HepG2 (cell line): ENCODE results near the gene GNL1. TPM values are rescaled to one million over a fixed set of nuclear protein-coding genes. Genes with fewer than 3 reads are reported as not detected.

Experiments used
- AGO1 ChIP-seq: fragments of 200-400 bp; formaldehyde crosslinking; IDR thresholded peaks from 2 replicates; pipeline ENCODE4 v1.6.1; 2017; ENCODE audit warnings: mild to moderate bottlenecking, low read depth, low read length, moderate library complexity; ENCODE audit not compliant: poor library complexity, severe bottlenecking
- ARID3A ChIP-seq: IDR thresholded peaks from 2 replicates; pipeline ENCODE4 v1.6.1; 2012; ENCODE audit warnings: low read depth, low read length, improper control_type of control experiment
- RBM39 ChIP-seq: fragments of 200-400 bp; formaldehyde crosslinking; IDR thresholded peaks from one replicate; pipeline ENCODE4 v1.6.1; 2018; ENCODE audit warnings: antibody characterized with exemption, mild to moderate bottlenecking, low read depth, low read length; ENCODE audit not compliant: poor library complexity, severe bottlenecking
- SRSF4 ChIP-seq: fragments of 200-400 bp; formaldehyde crosslinking; IDR thresholded peaks from one replicate; pipeline ENCODE4 v1.6.1; 2018; ENCODE audit warnings: mild to moderate bottlenecking, low read depth, low read length, moderate library complexity; ENCODE audit not compliant: poor library complexity, severe bottlenecking
- ZFP91 ChIP-seq: sonication (generic); formaldehyde crosslinking; IDR thresholded peaks from 2 replicates; pipeline ENCODE4 v1.9.0; 2022; ENCODE audit warnings: missing genetic modification reagents, mild to moderate bottlenecking, borderline replicate concordance
- ZNF274 ChIP-seq: sonication (generic); formaldehyde crosslinking; IDR thresholded peaks from 2 replicates; pipeline ENCODE4 v1.5.1; 2020; ENCODE audit warnings: mild to moderate bottlenecking, missing genetic modification reagents
- ZNF367 ChIP-seq: sonication (generic); formaldehyde crosslinking; IDR thresholded peaks from 2 replicates; pipeline ENCODE4 v1.4.0; 2020; ENCODE audit warnings: missing genetic modification reagents, borderline replicate concordance
- ZNF687 ChIP-seq: sonication (generic); formaldehyde crosslinking; IDR thresholded peaks from 2 replicates; pipeline ENCODE4 v1.5.1; 2020; ENCODE audit warnings: mild to moderate bottlenecking, missing genetic modification reagents, moderate library complexity
- polyA plus RNA-seq, 8 experiments: library from polyadenylated mRNA; depleted of rRNA in 3 of 8; stranded (reverse) in 7 of 8; unstranded in 1 of 8; fragments of >200 nt; fragmentation: Illumina TruSeq in 4 of 8; extraction: Trizol in 4 of 8; gene quantifications; 2 replicates each; pipeline versions ENCODE4 v1.2.1 to v1.2.3, GENCODE V29; 2011 to 2016; ENCODE audit warnings: low read depth in 4 of 8, missing spikeins in 1 of 8, mixed read lengths in 1 of 8; ENCODE audit not compliant: insufficient read depth in 1 of 8
- total RNA-seq, 5 experiments: library from RNA; depleted of rRNA; stranded (reverse); fragments of >200 nt; fragmentation: Illumina TruSeq; extraction: Trizol; gene quantifications; 2 replicates each; pipeline ENCODE4 v1.2.3, GENCODE V29; 2016; ENCODE audit warnings: low read depth in 1 of 5
- TF ChIP-seq, protein P1 (sequence below): IDR thresholded peaks from 2 replicates; pipeline ENCODE4 v1.6.1; 2016; ENCODE audit warnings: low read depth, missing genetic modification reagents, missing compliant biosample characterization
- TF ChIP-seq, protein P2 (sequence below): sonication (generic); formaldehyde crosslinking; IDR thresholded peaks from 2 replicates; pipeline ENCODE4 v1.5.0; 2020; ENCODE audit warnings: mild to moderate bottlenecking, missing genetic modification reagents

Gene GNL1
- total and polyA plus RNA-seq, 2 of the 13 experiments (the other 11 are each of a cell fraction or from before 2014, with no cell fraction given): 35.0 to 55.6 TPM

DNA sequence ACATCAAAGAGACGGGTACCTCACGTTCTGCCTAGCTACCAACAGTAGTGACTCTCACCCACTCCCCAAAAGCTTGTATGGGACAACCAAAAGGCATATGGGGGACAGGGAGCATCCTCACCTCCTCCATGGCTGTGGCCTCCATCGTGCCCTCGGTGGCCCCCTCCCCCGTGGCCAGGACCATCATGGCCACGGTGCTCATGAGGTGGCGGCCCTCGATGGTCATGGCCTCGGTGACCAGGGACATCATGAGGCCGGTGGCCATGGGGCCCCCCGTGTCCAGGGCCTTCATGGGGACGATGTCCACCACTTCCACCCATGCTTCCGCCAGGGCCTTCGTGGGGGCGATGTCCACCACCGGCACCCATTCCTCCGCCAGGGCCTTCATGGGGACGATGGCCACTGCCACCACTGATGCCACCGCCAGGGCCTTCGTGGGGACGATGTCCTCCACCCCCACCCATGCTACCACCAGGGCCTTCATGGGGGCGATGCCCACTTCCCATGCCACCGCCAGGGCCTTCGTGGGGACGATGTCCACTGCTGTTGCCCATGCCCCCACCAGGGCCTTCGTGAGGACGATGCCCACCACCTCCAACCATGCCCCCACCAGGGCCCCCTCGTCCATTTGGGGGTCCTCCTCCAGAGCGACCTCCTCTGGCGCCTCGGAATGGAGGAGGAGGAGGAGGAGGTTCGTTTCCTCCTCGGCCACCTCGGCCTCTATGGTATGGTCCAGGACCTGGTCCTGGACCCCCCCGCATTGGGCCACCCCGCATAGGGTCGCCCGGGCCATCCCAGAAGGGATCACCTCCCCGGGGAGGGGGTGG lies 45.7 kb upstream of the GNL1 start (continued):
- TF ChIP-seq, protein P1, sequence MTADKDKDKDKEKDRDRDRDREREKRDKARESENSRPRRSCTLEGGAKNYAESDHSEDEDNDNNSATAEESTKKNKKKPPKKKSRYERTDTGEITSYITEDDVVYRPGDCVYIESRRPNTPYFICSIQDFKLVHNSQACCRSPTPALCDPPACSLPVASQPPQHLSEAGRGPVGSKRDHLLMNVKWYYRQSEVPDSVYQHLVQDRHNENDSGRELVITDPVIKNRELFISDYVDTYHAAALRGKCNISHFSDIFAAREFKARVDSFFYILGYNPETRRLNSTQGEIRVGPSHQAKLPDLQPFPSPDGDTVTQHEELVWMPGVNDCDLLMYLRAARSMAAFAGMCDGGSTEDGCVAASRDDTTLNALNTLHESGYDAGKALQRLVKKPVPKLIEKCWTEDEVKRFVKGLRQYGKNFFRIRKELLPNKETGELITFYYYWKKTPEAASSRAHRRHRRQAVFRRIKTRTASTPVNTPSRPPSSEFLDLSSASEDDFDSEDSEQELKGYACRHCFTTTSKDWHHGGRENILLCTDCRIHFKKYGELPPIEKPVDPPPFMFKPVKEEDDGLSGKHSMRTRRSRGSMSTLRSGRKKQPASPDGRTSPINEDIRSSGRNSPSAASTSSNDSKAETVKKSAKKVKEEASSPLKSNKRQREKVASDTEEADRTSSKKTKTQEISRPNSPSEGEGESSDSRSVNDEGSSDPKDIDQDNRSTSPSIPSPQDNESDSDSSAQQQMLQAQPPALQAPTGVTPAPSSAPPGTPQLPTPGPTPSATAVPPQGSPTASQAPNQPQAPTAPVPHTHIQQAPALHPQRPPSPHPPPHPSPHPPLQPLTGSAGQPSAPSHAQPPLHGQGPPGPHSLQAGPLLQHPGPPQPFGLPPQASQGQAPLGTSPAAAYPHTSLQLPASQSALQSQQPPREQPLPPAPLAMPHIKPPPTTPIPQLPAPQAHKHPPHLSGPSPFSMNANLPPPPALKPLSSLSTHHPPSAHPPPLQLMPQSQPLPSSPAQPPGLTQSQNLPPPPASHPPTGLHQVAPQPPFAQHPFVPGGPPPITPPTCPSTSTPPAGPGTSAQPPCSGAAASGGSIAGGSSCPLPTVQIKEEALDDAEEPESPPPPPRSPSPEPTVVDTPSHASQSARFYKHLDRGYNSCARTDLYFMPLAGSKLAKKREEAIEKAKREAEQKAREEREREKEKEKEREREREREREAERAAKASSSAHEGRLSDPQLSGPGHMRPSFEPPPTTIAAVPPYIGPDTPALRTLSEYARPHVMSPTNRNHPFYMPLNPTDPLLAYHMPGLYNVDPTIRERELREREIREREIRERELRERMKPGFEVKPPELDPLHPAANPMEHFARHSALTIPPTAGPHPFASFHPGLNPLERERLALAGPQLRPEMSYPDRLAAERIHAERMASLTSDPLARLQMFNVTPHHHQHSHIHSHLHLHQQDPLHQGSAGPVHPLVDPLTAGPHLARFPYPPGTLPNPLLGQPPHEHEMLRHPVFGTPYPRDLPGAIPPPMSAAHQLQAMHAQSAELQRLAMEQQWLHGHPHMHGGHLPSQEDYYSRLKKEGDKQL (CRISPR knock-in tag): no peak
- TF ChIP-seq, protein P2, sequence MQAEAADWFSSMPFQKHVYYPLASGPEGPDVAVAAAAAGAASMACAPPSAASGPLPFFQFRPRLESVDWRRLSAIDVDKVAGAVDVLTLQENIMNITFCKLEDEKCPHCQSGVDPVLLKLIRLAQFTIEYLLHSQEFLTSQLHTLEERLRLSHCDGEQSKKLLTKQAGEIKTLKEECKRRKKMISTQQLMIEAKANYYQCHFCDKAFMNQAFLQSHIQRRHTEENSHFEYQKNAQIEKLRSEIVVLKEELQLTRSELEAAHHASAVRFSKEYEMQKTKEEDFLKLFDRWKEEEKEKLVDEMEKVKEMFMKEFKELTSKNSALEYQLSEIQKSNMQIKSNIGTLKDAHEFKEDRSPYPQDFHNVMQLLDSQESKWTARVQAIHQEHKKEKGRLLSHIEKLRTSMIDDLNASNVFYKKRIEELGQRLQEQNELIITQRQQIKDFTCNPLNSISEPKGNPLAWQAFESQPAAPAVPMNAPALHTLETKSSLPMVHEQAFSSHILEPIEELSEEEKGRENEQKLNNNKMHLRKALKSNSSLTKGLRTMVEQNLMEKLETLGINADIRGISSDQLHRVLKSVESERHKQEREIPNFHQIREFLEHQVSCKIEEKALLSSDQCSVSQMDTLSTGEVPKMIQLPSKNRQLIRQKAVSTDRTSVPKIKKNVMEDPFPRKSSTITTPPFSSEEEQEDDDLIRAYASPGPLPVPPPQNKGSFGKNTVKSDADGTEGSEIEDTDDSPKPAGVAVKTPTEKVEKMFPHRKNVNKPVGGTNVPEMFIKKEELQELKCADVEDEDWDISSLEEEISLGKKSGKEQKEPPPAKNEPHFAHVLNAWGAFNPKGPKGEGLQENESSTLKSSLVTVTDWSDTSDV (CRISPR knock-in tag): 0 out of 2 replicates have a peak, but pooled peaks have one; percentile 27
- TF ChIP-seq ZNF367 (CRISPR knock-in tag) (no peak), AGO1 (peak; percentile 32), ZNF687 (CRISPR knock-in tag) (peak; percentile 26; the same call in 1 of the 2 replicates), ZFP91 (CRISPR knock-in tag) (no peak; the same call in 1 of the 2 replicates), RBM39 (peak; percentile 41), SRSF4 (no peak), ZNF274 (no peak), ARID3A (no peak)
